WTC11 (cell line): ENCODE data around the gene CGB7. TPM values are rescaled to one million over a fixed set of nuclear protein-coding genes. Genes with fewer than 3 reads are reported as not detected.

Source experiments
- ATAC-seq: fragments of 200-7000 bp; cut with Tn5 transposase; 2 replicates; pipeline ENCODE4 v1.10.0; 2021; ENCODE audit warnings: mild to moderate bottlenecking, moderate library complexity
- CTCF ChIA-PET: fragments of 300-600 bp; sonication (Branson Sonifier 250); formaldehyde crosslinking; loops from one replicate; lab custom pipeline; 2021; ENCODE audit warnings: antibody characterized with exemption; lab: Charles Lee
- POLR2A ChIA-PET: fragments of 350-600 bp; sonication (Branson Sonifier 250); formaldehyde crosslinking; loops from one replicate; lab custom pipeline; 2021; ENCODE audit warnings: antibody characterized with exemption; lab: Charles Lee
- DNase-seq: peaks from one replicate; pipeline ENCODE4 v3.0.0; 2021; ENCODE audit warnings: low spot score
- H3K27ac Mint-ChIP-seq: 2 replicates; pipeline ENCODE4 v1.8.0; 2021; ENCODE audit warnings: mixed read lengths
- H3K27me3 Mint-ChIP-seq: 2 replicates; pipeline ENCODE4 v1.8.0; 2021; ENCODE audit warnings: low read depth, mild to moderate bottlenecking, moderate library complexity, mixed read lengths
- H3K36me3 Mint-ChIP-seq: 2 replicates; pipeline ENCODE4 v1.8.0; 2021; ENCODE audit warnings: mixed read lengths
- H3K4me1 Mint-ChIP-seq: 2 replicates; pipeline ENCODE4 v1.8.0; 2022; ENCODE audit warnings: mixed read lengths
- H3K4me3 Mint-ChIP-seq: 2 replicates; pipeline ENCODE4 v1.8.0; 2021; ENCODE audit warnings: mild to moderate bottlenecking, moderate library complexity, mixed read lengths
- H3K9me3 Mint-ChIP-seq: 2 replicates; pipeline ENCODE4 v1.8.0; 2021; ENCODE audit warnings: mixed read lengths
- ATF1 ChIP-seq: sonication (generic); formaldehyde crosslinking; IDR thresholded peaks from 2 replicates; pipeline ENCODE4 v1.8.1; 2023; ENCODE audit warnings: mild to moderate bottlenecking, moderate library complexity, missing genetic modification reagents
- EMX1 ChIP-seq: fragments of 250-450 bp; sonication (Bioruptor Pico); IDR thresholded peaks from 2 replicates; pipeline ENCODE4 v1.8.0; 2021; ENCODE audit warnings: mild to moderate bottlenecking
- FOXK1 ChIP-seq: sonication (generic); formaldehyde crosslinking; IDR thresholded peaks from 2 replicates; pipeline ENCODE4 v1.8.0; 2022; ENCODE audit warnings: mild to moderate bottlenecking, moderate library complexity, missing genetic modification reagents
- KAT7 ChIP-seq: sonication (generic); formaldehyde crosslinking; IDR thresholded peaks from 2 replicates; pipeline ENCODE4 v1.8.1; 2023; ENCODE audit warnings: missing genetic modification reagents, mild to moderate bottlenecking, borderline replicate concordance
- TCF7 ChIP-seq: sonication (generic); formaldehyde crosslinking; IDR thresholded peaks from 2 replicates; pipeline ENCODE4 v1.8.0; 2022; ENCODE audit warnings: mild to moderate bottlenecking, low read depth, missing genetic modification reagents, moderate library complexity
- TP53 ChIP-seq: sonication (generic); formaldehyde crosslinking; IDR thresholded peaks from 2 replicates; pipeline ENCODE4 v1.8.1; 2023; ENCODE audit warnings: mild to moderate bottlenecking, missing genetic modification reagents
- ZNF138 ChIP-seq: sonication (generic); formaldehyde crosslinking; conservative IDR thresholded peaks from 2 replicates; pipeline ENCODE4 v1.8.1; 2022; ENCODE audit warnings: mild to moderate bottlenecking, moderate library complexity, missing genetic modification reagents
- ZNF219 ChIP-seq: sonication (generic); formaldehyde crosslinking; IDR thresholded peaks from 2 replicates; pipeline ENCODE4 v1.8.0; 2023; ENCODE audit warnings: missing genetic modification reagents, mild to moderate bottlenecking, borderline replicate concordance
- ZNF263 ChIP-seq: sonication (generic); formaldehyde crosslinking; IDR thresholded peaks from 2 replicates; pipeline ENCODE4 v1.8.1; 2022; ENCODE audit warnings: low read depth, mild to moderate bottlenecking, moderate library complexity, missing genetic modification reagents
- ZNF416 ChIP-seq: fragments of 250-450 bp; sonication (Bioruptor Pico); IDR thresholded peaks from 2 replicates; pipeline ENCODE4 v1.9.0; 2021; ENCODE audit warnings: mild to moderate bottlenecking, inconsistent platforms
- total RNA-seq: library from RNA; stranded (reverse); gene quantifications from 3 replicates; pipeline ENCODE4 v1.2.3, GENCODE V29; 2021
- TF ChIP-seq, protein P1 (sequence below): sonication (generic); formaldehyde crosslinking; IDR thresholded peaks from 2 replicates; pipeline ENCODE4 v1.8.0; 2022; ENCODE audit warnings: mild to moderate bottlenecking, missing genetic modification reagents
- TF ChIP-seq, protein P2 (sequence below): fragments of 250-450 bp; sonication (Bioruptor Pico); IDR thresholded peaks from 2 replicates; pipeline ENCODE4 v1.8.0; 2021; ENCODE audit warnings: mild to moderate bottlenecking
- TF ChIP-seq, protein P3 (sequence below): fragments of 250-450 bp; sonication (Bioruptor Pico); IDR thresholded peaks from 2 replicates; pipeline ENCODE4 v1.9.0; 2021; ENCODE audit warnings: mild to moderate bottlenecking
- TF ChIP-seq, protein P4 (sequence below): fragments of 200-600 bp; IDR thresholded peaks from 2 replicates; pipeline ENCODE4 v1.8.0; 2022; ENCODE audit warnings: antibody characterized with exemption
- TF ChIP-seq, protein P5 (sequence below): sonication (generic); formaldehyde crosslinking; IDR thresholded peaks from 2 replicates; pipeline ENCODE4 v1.8.1; 2023; ENCODE audit warnings: mild to moderate bottlenecking, missing genetic modification reagents, borderline replicate concordance
- TF ChIP-seq, protein P6 (sequence below): sonication (generic); formaldehyde crosslinking; IDR thresholded peaks from 2 replicates; pipeline ENCODE4 v1.8.1; 2022; ENCODE audit warnings: low read depth, missing genetic modification reagents, borderline replicate concordance
- TF ChIP-seq, protein P7 (sequence below): sonication (generic); formaldehyde crosslinking; conservative IDR thresholded peaks from 2 replicates; pipeline ENCODE4 v1.8.1; 2022; ENCODE audit warnings: mild to moderate bottlenecking, missing genetic modification reagents

Gene CGB7
- total RNA-seq, 1 experiment from 2014 or later, result 1.6 TPM

DNA sequence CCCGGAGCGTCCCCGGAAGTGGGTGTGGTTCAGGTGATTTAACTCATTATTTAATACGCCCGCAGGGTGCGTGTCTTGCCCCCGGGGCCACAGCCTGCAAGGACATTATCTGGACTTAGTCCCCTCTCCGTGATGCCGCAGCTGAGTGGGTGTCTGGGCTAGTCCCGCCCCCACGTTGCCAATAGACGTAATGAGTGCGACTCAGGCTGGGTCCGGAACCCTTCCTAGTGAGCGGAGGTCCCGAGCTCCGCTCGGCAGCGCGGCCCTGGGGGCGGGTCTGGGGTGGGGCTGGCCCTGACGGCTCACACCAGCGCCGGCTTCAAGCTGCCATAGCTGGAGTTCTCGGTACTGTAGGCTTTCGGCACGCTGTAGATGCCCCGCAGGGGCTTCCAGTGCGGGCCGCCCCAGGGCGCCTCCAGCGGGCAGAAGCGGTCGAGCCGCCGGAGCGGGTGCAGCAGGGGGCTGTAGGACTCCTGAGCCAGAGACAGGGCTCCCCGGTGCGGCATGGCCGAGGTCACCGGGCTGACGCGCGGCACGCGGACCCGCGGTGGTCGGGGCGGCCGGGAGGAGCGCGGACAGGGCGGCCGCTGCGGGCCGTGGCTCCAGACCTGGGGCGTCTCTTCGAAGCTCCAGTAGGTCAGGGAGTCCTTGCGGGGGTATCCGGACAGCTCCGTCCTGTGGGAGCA, 39.7 kb downstream of the CGB7 start (continued):
- TF ChIP-seq EMX1 (CRISPR knock-in tag) (peak; percentile 57; the same call in 1 of the 2 replicates), TP53 (CRISPR knock-in tag) (no peak), TCF7 (CRISPR knock-in tag) (no peak), ZNF219 (CRISPR knock-in tag) (no peak), KAT7 (no peak), FOXK1 (CRISPR knock-in tag) (no peak), ZNF138 (CRISPR knock-in tag) (no peak)
- TF ChIP-seq, protein P1, sequence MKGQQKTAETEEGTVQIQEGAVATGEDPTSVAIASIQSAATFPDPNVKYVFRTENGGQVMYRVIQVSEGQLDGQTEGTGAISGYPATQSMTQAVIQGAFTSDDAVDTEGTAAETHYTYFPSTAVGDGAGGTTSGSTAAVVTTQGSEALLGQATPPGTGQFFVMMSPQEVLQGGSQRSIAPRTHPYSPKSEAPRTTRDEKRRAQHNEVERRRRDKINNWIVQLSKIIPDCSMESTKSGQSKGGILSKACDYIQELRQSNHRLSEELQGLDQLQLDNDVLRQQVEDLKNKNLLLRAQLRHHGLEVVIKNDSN (CRISPR knock-in tag), result no peak
- TF ChIP-seq, protein P2, sequence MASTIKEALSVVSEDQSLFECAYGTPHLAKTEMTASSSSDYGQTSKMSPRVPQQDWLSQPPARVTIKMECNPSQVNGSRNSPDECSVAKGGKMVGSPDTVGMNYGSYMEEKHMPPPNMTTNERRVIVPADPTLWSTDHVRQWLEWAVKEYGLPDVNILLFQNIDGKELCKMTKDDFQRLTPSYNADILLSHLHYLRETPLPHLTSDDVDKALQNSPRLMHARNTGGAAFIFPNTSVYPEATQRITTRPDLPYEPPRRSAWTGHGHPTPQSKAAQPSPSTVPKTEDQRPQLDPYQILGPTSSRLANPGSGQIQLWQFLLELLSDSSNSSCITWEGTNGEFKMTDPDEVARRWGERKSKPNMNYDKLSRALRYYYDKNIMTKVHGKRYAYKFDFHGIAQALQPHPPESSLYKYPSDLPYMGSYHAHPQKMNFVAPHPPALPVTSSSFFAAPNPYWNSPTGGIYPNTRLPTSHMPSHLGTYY (CRISPR knock-in tag), result 0 out of 2 replicates have a peak, but pooled peaks have one; percentile 37
- TF ChIP-seq, protein P3, sequence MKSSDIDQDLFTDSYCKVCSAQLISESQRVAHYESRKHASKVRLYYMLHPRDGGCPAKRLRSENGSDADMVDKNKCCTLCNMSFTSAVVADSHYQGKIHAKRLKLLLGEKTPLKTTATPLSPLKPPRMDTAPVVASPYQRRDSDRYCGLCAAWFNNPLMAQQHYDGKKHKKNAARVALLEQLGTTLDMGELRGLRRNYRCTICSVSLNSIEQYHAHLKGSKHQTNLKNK (CRISPR knock-in tag), result no peak
- TF ChIP-seq, protein P4, sequence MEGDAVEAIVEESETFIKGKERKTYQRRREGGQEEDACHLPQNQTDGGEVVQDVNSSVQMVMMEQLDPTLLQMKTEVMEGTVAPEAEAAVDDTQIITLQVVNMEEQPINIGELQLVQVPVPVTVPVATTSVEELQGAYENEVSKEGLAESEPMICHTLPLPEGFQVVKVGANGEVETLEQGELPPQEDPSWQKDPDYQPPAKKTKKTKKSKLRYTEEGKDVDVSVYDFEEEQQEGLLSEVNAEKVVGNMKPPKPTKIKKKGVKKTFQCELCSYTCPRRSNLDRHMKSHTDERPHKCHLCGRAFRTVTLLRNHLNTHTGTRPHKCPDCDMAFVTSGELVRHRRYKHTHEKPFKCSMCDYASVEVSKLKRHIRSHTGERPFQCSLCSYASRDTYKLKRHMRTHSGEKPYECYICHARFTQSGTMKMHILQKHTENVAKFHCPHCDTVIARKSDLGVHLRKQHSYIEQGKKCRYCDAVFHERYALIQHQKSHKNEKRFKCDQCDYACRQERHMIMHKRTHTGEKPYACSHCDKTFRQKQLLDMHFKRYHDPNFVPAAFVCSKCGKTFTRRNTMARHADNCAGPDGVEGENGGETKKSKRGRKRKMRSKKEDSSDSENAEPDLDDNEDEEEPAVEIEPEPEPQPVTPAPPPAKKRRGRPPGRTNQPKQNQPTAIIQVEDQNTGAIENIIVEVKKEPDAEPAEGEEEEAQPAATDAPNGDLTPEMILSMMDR, result no peak

DNA sequence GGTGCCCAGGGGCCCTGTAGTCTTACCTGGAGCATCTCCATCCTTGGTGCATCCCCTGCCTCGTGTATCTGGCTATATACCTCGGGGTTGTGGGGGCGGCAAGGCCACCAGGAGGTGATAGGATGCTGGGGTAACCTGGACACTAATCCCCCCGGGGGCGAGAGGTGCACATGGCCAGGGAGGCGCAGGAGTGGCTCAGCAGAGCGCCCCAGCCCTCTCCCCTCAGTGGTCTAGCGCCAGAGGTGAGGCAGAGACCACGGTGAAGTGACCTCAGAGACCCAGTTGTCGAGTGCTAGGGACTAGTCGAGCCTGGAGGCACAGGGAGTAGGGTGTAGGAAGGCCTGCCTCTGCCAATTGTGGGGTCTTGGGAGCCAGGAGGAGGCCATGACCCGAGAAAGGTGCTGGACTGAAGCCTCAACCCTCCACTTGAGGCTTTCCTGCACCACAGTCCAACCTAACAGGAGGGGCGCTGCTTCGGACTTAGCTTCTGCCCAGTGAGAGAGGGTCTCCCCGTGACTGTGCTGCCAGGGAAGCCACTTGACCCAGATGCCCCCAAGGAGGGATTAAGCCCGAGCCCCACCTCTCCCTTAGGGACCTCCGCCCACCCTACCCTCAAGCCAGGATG, 40.4 kb downstream of the CGB7 start, which contains the start of gene LHB:
Gene LHB, minus strand, starts transcription at position 51 of the 625 bp plus-strand sequence. Its CDS starts 10 bp downstream, at position 41.
- TF ChIP-seq, protein P5, sequence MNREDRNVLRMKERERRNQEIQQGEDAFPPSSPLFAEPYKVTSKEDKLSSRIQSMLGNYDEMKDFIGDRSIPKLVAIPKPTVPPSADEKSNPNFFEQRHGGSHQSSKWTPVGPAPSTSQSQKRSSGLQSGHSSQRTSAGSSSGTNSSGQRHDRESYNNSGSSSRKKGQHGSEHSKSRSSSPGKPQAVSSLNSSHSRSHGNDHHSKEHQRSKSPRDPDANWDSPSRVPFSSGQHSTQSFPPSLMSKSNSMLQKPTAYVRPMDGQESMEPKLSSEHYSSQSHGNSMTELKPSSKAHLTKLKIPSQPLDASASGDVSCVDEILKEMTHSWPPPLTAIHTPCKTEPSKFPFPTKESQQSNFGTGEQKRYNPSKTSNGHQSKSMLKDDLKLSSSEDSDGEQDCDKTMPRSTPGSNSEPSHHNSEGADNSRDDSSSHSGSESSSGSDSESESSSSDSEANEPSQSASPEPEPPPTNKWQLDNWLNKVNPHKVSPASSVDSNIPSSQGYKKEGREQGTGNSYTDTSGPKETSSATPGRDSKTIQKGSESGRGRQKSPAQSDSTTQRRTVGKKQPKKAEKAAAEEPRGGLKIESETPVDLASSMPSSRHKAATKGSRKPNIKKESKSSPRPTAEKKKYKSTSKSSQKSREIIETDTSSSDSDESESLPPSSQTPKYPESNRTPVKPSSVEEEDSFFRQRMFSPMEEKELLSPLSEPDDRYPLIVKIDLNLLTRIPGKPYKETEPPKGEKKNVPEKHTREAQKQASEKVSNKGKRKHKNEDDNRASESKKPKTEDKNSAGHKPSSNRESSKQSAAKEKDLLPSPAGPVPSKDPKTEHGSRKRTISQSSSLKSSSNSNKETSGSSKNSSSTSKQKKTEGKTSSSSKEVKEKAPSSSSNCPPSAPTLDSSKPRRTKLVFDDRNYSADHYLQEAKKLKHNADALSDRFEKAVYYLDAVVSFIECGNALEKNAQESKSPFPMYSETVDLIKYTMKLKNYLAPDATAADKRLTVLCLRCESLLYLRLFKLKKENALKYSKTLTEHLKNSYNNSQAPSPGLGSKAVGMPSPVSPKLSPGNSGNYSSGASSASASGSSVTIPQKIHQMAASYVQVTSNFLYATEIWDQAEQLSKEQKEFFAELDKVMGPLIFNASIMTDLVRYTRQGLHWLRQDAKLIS (CRISPR knock-in tag), result no peak
- TF ChIP-seq, protein P6, sequence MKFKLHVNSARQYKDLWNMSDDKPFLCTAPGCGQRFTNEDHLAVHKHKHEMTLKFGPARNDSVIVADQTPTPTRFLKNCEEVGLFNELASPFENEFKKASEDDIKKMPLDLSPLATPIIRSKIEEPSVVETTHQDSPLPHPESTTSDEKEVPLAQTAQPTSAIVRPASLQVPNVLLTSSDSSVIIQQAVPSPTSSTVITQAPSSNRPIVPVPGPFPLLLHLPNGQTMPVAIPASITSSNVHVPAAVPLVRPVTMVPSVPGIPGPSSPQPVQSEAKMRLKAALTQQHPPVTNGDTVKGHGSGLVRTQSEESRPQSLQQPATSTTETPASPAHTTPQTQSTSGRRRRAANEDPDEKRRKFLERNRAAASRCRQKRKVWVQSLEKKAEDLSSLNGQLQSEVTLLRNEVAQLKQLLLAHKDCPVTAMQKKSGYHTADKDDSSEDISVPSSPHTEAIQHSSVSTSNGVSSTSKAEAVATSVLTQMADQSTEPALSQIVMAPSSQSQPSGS (CRISPR knock-in tag), result no peak
- TF ChIP-seq ZNF416 (no peak), ZNF263 (no peak), ATF1 (CRISPR knock-in tag) (no peak)
- TF ChIP-seq, protein P7, sequence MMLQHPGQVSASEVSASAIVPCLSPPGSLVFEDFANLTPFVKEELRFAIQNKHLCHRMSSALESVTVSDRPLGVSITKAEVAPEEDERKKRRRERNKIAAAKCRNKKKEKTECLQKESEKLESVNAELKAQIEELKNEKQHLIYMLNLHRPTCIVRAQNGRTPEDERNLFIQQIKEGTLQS (CRISPR knock-in tag), result no peak
- no peak for DNase-seq
- no peaks in the 10 kb centered on the region for H3K9me3 Mint-ChIP-seq
- H3K36me3 Mint-ChIP-seq, result peaks cover 20% of the 10 kb centered on the region
- no peak within 1 kb of the TSS for H3K27ac Mint-ChIP-seq
- peaks cover 39% of the 10 kb centered on the region for H3K27me3 Mint-ChIP-seq
- peaks cover 23% of the 10 kb centered on the region for H3K4me1 Mint-ChIP-seq
- H3K4me3 Mint-ChIP-seq, result peak within 1 kb of the TSS; percentile 73
- POLR2A ChIA-PET, result interaction anchor here (0.7 kb wide), 1 partner anchor 40 kb away, joined by 3 read pairs; the partner anchor contains the start of gene CGB7
- no peak for ATAC-seq
- CTCF ChIA-PET, result interaction anchor here (0.6 to 6.5 kb wide), 12 partner anchors 8 to 182 kb away, joined by 3 to 78 read pairs (median 8); partner anchors contain the start of genes CGB7, GYS1 and RUVBL2
